EL (cell line): ENCODE results near the gene TRIM44.
"Not testable (repeated sequence)": the region's sequence is repeated elsewhere in the genome, so short reads cannot be mapped to it uniquely, and the experiment has no call there.

Experiments
- DNase-seq: peaks from one replicate; pipeline ENCODE4 v3.0.0-alpha.2; 2016

The TRIM44 gene

GRCh38 chr11:35826006-35826405 lies 163.4 kb downstream of the TRIM44 start:
- no peak for DNase-seq

- no peak for DNase-seq
Observed at GRCh38 chr11:35826949-35827348, 164.4 kb downstream of the TRIM44 start.

- no peak for DNase-seq
Observed at GRCh38 chr11:35836205-35836604, 173.6 kb downstream of the TRIM44 start.

GRCh38 chr11:35838071-35838470 lies 175.5 kb downstream of the TRIM44 start:
- DNase-seq, result no peak

GRCh38 chr11:35838697-35839367 lies 176.3 kb downstream of the TRIM44 start:
- DNase-seq, result not testable (repeated sequence)

GRCh38 chr11:35839368-35840161 lies 177.0 kb downstream of the TRIM44 start:
- no peak for DNase-seq

- DNase-seq, result no peak
Observed at GRCh38 chr11:35841733-35842132, 179.2 kb downstream of the TRIM44 start.

- no peak for DNase-seq
Observed at GRCh38 chr11:35842958-35843357, 180.4 kb downstream of the TRIM44 start.

- DNase-seq, result no peak
Observed at GRCh38 chr11:35844579-35844978, 182.0 kb downstream of the TRIM44 start.

GRCh38 chr11:35845860-35846259 lies 183.3 kb downstream of the TRIM44 start:
- no peak for DNase-seq

GRCh38 chr11:35846874-35847273 lies 184.3 kb downstream of the TRIM44 start:
- DNase-seq, result no peak

- DNase-seq, result no peak
Observed at GRCh38 chr11:35847473-35847872, 184.9 kb downstream of the TRIM44 start.

- no peak for DNase-seq
Observed at GRCh38 chr11:35848616-35849015, 186.0 kb downstream of the TRIM44 start.

- DNase-seq, result no peak
Observed at GRCh38 chr11:35850191-35850590, 187.6 kb downstream of the TRIM44 start.

- no peak for DNase-seq
Observed at GRCh38 chr11:35851342-35851741, 188.8 kb downstream of the TRIM44 start.

GRCh38 chr11:35852056-35852455 lies 189.5 kb downstream of the TRIM44 start:
- DNase-seq, result no peak

GRCh38 chr11:35853971-35854370 lies 191.4 kb downstream of the TRIM44 start:
- DNase-seq, result no peak

GRCh38 chr11:35855671-35856070 lies 193.1 kb downstream of the TRIM44 start:
- DNase-seq, result no peak

- no peak for DNase-seq
Observed at GRCh38 chr11:35856259-35856658, 193.7 kb downstream of the TRIM44 start.

- DNase-seq, result no peak
Observed at GRCh38 chr11:35856756-35857155, 194.2 kb downstream of the TRIM44 start.

- no peak for DNase-seq
Observed at GRCh38 chr11:35857922-35858321, 195.3 kb downstream of the TRIM44 start.

GRCh38 chr11:35859301-35859700 lies 196.7 kb downstream of the TRIM44 start:
- DNase-seq, result peak; percentile 43

GRCh38 chr11:35860194-35860593 lies 197.6 kb downstream of the TRIM44 start:
- DNase-seq, result not testable (repeated sequence)

GRCh38 chr11:35861191-35861590 lies 198.6 kb downstream of the TRIM44 start:
- DNase-seq, result no peak
